NB4 (cell line): Measurements from ENCODE around the gene SIK2.

Source experiments
- MYC ChIP-seq: IDR thresholded peaks from 2 replicates; pipeline ENCODE4 v1.6.1; 2011; ENCODE audit warnings: low read depth, low read length
- POLR2A ChIP-seq: IDR thresholded peaks from 2 replicates; pipeline ENCODE4 v1.6.1; 2011; ENCODE audit warnings: mild to moderate bottlenecking; ENCODE audit not compliant: insufficient read length; ENCODE audit errors: extremely low read depth
- TF ChIP-seq, protein P1 (sequence below): IDR thresholded peaks from one replicate; pipeline ENCODE4 v1.5.1; 2012; ENCODE audit warnings: low read depth, low read length

DNA sequence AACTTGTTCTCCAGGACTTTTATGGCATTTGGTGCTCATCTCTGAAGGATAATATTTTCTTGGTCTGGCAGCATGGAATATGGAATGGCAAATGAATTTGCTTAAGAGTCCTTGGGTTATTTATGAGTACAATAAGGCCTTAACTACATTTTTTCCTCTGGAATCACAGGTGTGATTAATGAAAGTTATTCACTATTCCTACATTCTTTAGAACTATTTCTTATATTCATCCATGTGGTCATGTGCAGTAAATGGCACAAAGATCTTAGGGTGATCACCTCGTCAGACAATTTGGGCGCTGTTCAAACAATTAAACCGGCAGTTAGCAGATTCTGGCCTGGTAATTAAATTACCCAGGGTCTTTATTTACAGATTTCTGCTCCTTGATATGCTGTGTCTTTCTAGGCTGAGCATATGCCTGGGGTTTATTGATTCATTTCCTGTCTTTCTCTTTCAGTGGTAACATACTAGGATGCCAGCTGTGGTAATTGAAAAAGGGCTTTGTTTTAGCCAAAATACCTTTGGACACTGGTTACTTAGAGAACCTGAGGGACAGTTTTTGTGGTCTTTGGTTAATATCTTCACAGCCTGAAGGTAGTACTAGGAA is 31.6 kb downstream of the SIK2 start:
- TF ChIP-seq, protein P1, sequence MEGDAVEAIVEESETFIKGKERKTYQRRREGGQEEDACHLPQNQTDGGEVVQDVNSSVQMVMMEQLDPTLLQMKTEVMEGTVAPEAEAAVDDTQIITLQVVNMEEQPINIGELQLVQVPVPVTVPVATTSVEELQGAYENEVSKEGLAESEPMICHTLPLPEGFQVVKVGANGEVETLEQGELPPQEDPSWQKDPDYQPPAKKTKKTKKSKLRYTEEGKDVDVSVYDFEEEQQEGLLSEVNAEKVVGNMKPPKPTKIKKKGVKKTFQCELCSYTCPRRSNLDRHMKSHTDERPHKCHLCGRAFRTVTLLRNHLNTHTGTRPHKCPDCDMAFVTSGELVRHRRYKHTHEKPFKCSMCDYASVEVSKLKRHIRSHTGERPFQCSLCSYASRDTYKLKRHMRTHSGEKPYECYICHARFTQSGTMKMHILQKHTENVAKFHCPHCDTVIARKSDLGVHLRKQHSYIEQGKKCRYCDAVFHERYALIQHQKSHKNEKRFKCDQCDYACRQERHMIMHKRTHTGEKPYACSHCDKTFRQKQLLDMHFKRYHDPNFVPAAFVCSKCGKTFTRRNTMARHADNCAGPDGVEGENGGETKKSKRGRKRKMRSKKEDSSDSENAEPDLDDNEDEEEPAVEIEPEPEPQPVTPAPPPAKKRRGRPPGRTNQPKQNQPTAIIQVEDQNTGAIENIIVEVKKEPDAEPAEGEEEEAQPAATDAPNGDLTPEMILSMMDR = no peak
- TF ChIP-seq POLR2A (no peak), MYC (no peak)
